Measurements from ENCODE around the gene SEMA6A. TPM values are rescaled to one million over a fixed set of nuclear protein-coding genes. Genes with fewer than 3 reads are reported as not detected.

SEMA6A gene
- total RNA-seq, 2 experiments from 2014 or later = 0.10 to 0.14 TPM

- H3K4me3 Mint-ChIP-seq = no peak overlapping the region
- H3K4me1 Mint-ChIP-seq (ENCODE audit: low read depth) = no peaks in the 10 kb centered on the region
- no peaks in the 10 kb centered on the region for H3K9me3 Mint-ChIP-seq
- H3K27me3 Mint-ChIP-seq (ENCODE audit: low read depth) = peaks cover 2% of the 10 kb centered on the region
- no peak for DNase-seq
- no peaks in the 10 kb centered on the region for H3K36me3 Mint-ChIP-seq (ENCODE audit: low read depth)
- no peak overlapping the region for H3K27ac Mint-ChIP-seq
- CTCF ChIA-PET = no interaction called here
- intact Hi-C loops (cut with micrococcal nuclease) = no loop called here
Observed at GRCh38 chr5:116593340-116593739, 18.7 kb upstream of the SEMA6A start.

GRCh38 chr5:116585227-116585626 is 10.6 kb upstream of the SEMA6A start:
- intact Hi-C loops (cut with micrococcal nuclease) = no loop called here
- H3K4me3 Mint-ChIP-seq = no peak overlapping the region
- DNase-seq = no peak
- peaks cover 40% of the 10 kb centered on the region for H3K27me3 Mint-ChIP-seq (ENCODE audit: low read depth)
- CTCF ChIA-PET = no interaction called here
- peaks cover 3% of the 10 kb centered on the region for H3K4me1 Mint-ChIP-seq (ENCODE audit: low read depth)
- no peaks in the 10 kb centered on the region for H3K9me3 Mint-ChIP-seq
- no peaks in the 10 kb centered on the region for H3K36me3 Mint-ChIP-seq (ENCODE audit: low read depth)
- H3K27ac Mint-ChIP-seq = no peak overlapping the region

GRCh38 chr5:116583862-116584222 is 9.2 kb upstream of the SEMA6A start:
- no peaks in the 10 kb centered on the region for H3K36me3 Mint-ChIP-seq (ENCODE audit: low read depth)
- DNase-seq = no peak
- H3K4me3 Mint-ChIP-seq = no peak overlapping the region
- H3K4me1 Mint-ChIP-seq (ENCODE audit: low read depth) = peaks cover 3% of the 10 kb centered on the region
- CTCF ChIA-PET = no interaction called here
- no peaks in the 10 kb centered on the region for H3K9me3 Mint-ChIP-seq
- intact Hi-C loops (cut with micrococcal nuclease) = no loop called here
- peaks cover 47% of the 10 kb centered on the region for H3K27me3 Mint-ChIP-seq (ENCODE audit: low read depth)
- H3K27ac Mint-ChIP-seq = no peak overlapping the region

- H3K27ac Mint-ChIP-seq = peak overlapping the region; percentile 44
- H3K4me1 Mint-ChIP-seq (ENCODE audit: low read depth) = peaks cover 3% of the 10 kb centered on the region
- intact Hi-C loops (cut with micrococcal nuclease) = no loop called here
- DNase-seq = no peak
- no peaks in the 10 kb centered on the region for H3K9me3 Mint-ChIP-seq
- CTCF ChIA-PET = no interaction called here
- no peaks in the 10 kb centered on the region for H3K36me3 Mint-ChIP-seq (ENCODE audit: low read depth)
- H3K27me3 Mint-ChIP-seq (ENCODE audit: low read depth) = peaks cover 51% of the 10 kb centered on the region
- no peak overlapping the region for H3K4me3 Mint-ChIP-seq
Observed at GRCh38 chr5:116583085-116583861, 8.7 kb upstream of the SEMA6A start.

- intact Hi-C loops (cut with micrococcal nuclease) = no loop called here
- DNase-seq = no peak
- no peaks in the 10 kb centered on the region for H3K9me3 Mint-ChIP-seq
- H3K27ac Mint-ChIP-seq = no peak overlapping the region
- H3K4me3 Mint-ChIP-seq = no peak overlapping the region
- H3K4me1 Mint-ChIP-seq (ENCODE audit: low read depth) = peaks cover 8% of the 10 kb centered on the region
- H3K36me3 Mint-ChIP-seq (ENCODE audit: low read depth) = no peaks in the 10 kb centered on the region
- H3K27me3 Mint-ChIP-seq (ENCODE audit: low read depth) = peaks cover 56% of the 10 kb centered on the region
- CTCF ChIA-PET = no interaction called here
Observed at GRCh38 chr5:116581910-116582309, 7.3 kb upstream of the SEMA6A start.

- H3K36me3 Mint-ChIP-seq (ENCODE audit: low read depth) = no peaks in the 10 kb centered on the region
- H3K27me3 Mint-ChIP-seq (ENCODE audit: low read depth) = peaks cover 62% of the 10 kb centered on the region
- no peak overlapping the region for H3K4me3 Mint-ChIP-seq
- CTCF ChIA-PET = no interaction called here
- DNase-seq = no peak
- no peak overlapping the region for H3K27ac Mint-ChIP-seq
- no peaks in the 10 kb centered on the region for H3K9me3 Mint-ChIP-seq
- H3K4me1 Mint-ChIP-seq (ENCODE audit: low read depth) = peaks cover 20% of the 10 kb centered on the region
- intact Hi-C loops (cut with micrococcal nuclease) = loop anchor here (10.0 kb wide), 1 partner anchor 876 kb away; no protein-coding TSS in a partner anchor
Observed at GRCh38 chr5:116579144-116579543, 4.5 kb upstream of the SEMA6A start.

GRCh38 chr5:116578676-116579075 is 4.1 kb upstream of the SEMA6A start:
- Mint-ChIP-seq H3K9me3 (no peaks in the 10 kb centered on the region), H3K27ac (no peak overlapping the region), H3K4me3 (no peak overlapping the region), H3K27me3 (ENCODE audit: low read depth) (peaks cover 61% of the 10 kb centered on the region), H3K4me1 (ENCODE audit: low read depth) (peaks cover 22% of the 10 kb centered on the region), H3K36me3 (ENCODE audit: low read depth) (no peaks in the 10 kb centered on the region)
- CTCF ChIA-PET = interaction anchor here (1.1 kb wide), 1 partner anchor 442 kb away, joined by 3 read pairs; no protein-coding TSS in a partner anchor
- DNase-seq = no peak
- intact Hi-C loops (cut with micrococcal nuclease) = loop anchor here (10.0 kb wide), 1 partner anchor 876 kb away; no protein-coding TSS in a partner anchor

- H3K4me3 Mint-ChIP-seq = no peak overlapping the region
- no peaks in the 10 kb centered on the region for H3K9me3 Mint-ChIP-seq
- CTCF ChIA-PET = interaction anchor here (0.5 to 1.3 kb wide), 5 partner anchors 132 to 1027 kb away, joined by 3 to 6 read pairs (median 3); no protein-coding TSS in a partner anchor
- DNase-seq = peak; percentile 48
- peaks cover 74% of the 10 kb centered on the region for H3K27me3 Mint-ChIP-seq (ENCODE audit: low read depth)
- intact Hi-C loops (cut with micrococcal nuclease) = loop anchor here (2.0 to 10.0 kb wide), 2 partner anchors 492 to 878 kb away; partner anchors contain the start of gene COMMD10
- no peak overlapping the region for H3K27ac Mint-ChIP-seq
- no peaks in the 10 kb centered on the region for H3K36me3 Mint-ChIP-seq (ENCODE audit: low read depth)
- peaks cover 24% of the 10 kb centered on the region for H3K4me1 Mint-ChIP-seq (ENCODE audit: low read depth)
Observed at GRCh38 chr5:116577064-116577788, 2.6 kb upstream of the SEMA6A start.

- Mint-ChIP-seq H3K36me3 (ENCODE audit: low read depth) (no peaks in the 10 kb centered on the region), H3K27me3 (ENCODE audit: low read depth) (peaks cover 73% of the 10 kb centered on the region), H3K4me3 (no peak overlapping the region), H3K27ac (no peak overlapping the region), H3K9me3 (no peaks in the 10 kb centered on the region), H3K4me1 (ENCODE audit: low read depth) (peaks cover 24% of the 10 kb centered on the region)
- DNase-seq = peak; percentile 56
- intact Hi-C loops (cut with micrococcal nuclease) = loop anchor here (1.0 to 10.0 kb wide), 4 partner anchors 180 to 879 kb away; partner anchors contain the start of gene COMMD10
- CTCF ChIA-PET = interaction anchor here (0.7 to 1.3 kb wide), 2 partner anchors 369 to 440 kb away, joined by 3 read pairs; no protein-coding TSS in a partner anchor
Observed at GRCh38 chr5:116576053-116576713, 1.6 kb upstream of the SEMA6A start.

GRCh38 chr5:116575326-116576052 is 866 bp upstream of the SEMA6A start:
- Mint-ChIP-seq H3K4me1 (ENCODE audit: low read depth) (peaks cover 24% of the 10 kb centered on the region), H3K27ac (no peak overlapping the region), H3K4me3 (peak overlapping the region; percentile 52), H3K36me3 (ENCODE audit: low read depth) (no peaks in the 10 kb centered on the region), H3K9me3 (no peaks in the 10 kb centered on the region), H3K27me3 (ENCODE audit: low read depth) (peaks cover 75% of the 10 kb centered on the region)
- DNase-seq = no peak
- CTCF ChIA-PET = interaction anchor here (0.6 to 0.7 kb wide), 2 partner anchors 57 to 86 kb away, joined by 3 read pairs; no protein-coding TSS in a partner anchor
- intact Hi-C loops (cut with micrococcal nuclease) = loop anchor here (1.0 to 10.0 kb wide), 4 partner anchors 181 to 879 kb away; partner anchors contain the start of gene COMMD10

GRCh38 chr5:116573702-116574366 is 789 bp downstream of the SEMA6A start:
- peak overlapping the region; percentile 76 for H3K4me3 Mint-ChIP-seq
- peaks cover 79% of the 10 kb centered on the region for H3K27me3 Mint-ChIP-seq (ENCODE audit: low read depth)
- intact Hi-C loops (cut with micrococcal nuclease) = loop anchor here (5.0 to 10.0 kb wide), 2 partner anchors 437 to 881 kb away; no protein-coding TSS in a partner anchor
- H3K4me1 Mint-ChIP-seq (ENCODE audit: low read depth) = peaks cover 24% of the 10 kb centered on the region
- H3K36me3 Mint-ChIP-seq (ENCODE audit: low read depth) = no peaks in the 10 kb centered on the region
- H3K27ac Mint-ChIP-seq = no peak overlapping the region
- CTCF ChIA-PET = no interaction called here
- H3K9me3 Mint-ChIP-seq = no peaks in the 10 kb centered on the region
- no peak for DNase-seq
